H1 (cell line): ENCODE measurements around the gene POFUT2. TPM values are rescaled to one million over a fixed set of nuclear protein-coding genes. Genes with fewer than 3 reads are reported as not detected.

Experiments
- ATF3 ChIP-seq: IDR thresholded peaks from 2 replicates; pipeline ENCODE4 v1.6.1; 2011; ENCODE audit warnings: low read depth, mild to moderate bottlenecking, low read length; ENCODE audit not compliant: insufficient read depth
- JUND ChIP-seq: IDR thresholded peaks from 2 replicates; pipeline ENCODE4 v1.6.1; 2011; ENCODE audit warnings: mild to moderate bottlenecking, improper control_type of control experiment, low read length
- TAF7 ChIP-seq: optimal IDR thresholded peaks from 2 replicates; pipeline ENCODE3; 2011; ENCODE audit warnings: low read depth, mild to moderate bottlenecking, inconsistent platforms, low read length, moderate library complexity, borderline replicate concordance
- polyA plus RNA-seq, 7 experiments: library from polyadenylated mRNA; depleted of rRNA in 3 of 7; stranded (reverse) in 5 of 7; unstranded in 2 of 7; fragments of >200 nt in 5 of 7; fragments of 200-250 nt in 2 of 7; gene quantifications; 1 replicate in 5 of 7; 2 replicates in 1 of 7; 4 replicates in 1 of 7; pipeline versions ENCODE4 v1.2.1 to v1.2.3, GENCODE V29; 2011 to 2013; ENCODE audit warnings: missing spikeins in 2 of 7, mixed read lengths in 2 of 7
- total RNA-seq: library from RNA; stranded (reverse); fragmentation: NEBNext Ultra II Directional; extraction: Animal tissue kit (Norgen Biotek cat#: 25700); gene quantifications from 2 replicates; pipeline ENCODE4 v1.2.1, GENCODE V29; 2021
- TF ChIP-seq, protein P1 (sequence below): fragments of 300-600 bp; sonication (generic); IDR thresholded peaks from 2 replicates; pipeline ENCODE4 v1.7.1; 2012; ENCODE audit warnings: low read length, moderate library complexity, mild to moderate bottlenecking, inconsistent platforms; ENCODE audit not compliant: insufficient replicate concordance

POFUT2 gene
- total and polyA plus RNA-seq, 2 of the 8 experiments (the other 6 are each of a cell fraction or from before 2014, with no cell fraction given): 13.7 to 32.1 TPM

DNA sequence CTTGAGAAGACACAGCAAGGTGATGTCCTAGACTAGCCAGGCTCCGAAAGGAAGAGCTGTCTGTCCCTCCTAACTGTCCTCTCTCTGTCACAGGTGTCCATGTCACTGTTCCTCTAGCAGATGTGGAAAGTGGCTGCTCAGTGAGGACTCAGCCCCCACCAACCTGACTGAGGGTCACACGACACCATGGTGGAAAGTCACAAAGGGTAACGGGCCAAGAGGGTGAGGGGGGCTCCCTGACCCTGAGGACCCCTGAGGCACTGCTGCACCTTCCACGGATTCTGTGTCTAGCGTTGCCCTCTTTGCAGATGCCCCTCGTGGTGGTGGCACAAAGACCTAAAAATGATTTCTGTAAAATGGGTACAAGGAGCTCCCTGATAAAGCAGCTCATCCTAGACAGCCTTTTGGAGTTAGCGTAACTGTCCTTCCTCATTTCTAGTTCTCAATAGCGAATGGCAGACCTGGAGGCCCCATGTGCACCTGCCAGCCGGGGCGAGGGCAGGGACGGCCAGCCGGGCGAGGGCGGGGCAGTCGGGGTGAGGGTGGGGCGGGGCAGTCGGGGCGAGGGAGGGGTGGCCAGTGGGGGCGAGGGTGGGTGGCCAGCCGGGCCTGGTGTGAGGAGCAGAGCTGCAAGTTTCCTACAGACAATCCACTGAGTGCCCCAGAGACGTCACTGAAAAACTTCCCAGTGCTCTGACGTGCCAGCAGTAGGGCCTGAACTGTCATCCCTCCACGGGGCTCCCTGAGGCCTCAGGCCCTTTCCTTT lies 23.4 kb downstream of the POFUT2 start (continued):
- TF ChIP-seq, protein P1, sequence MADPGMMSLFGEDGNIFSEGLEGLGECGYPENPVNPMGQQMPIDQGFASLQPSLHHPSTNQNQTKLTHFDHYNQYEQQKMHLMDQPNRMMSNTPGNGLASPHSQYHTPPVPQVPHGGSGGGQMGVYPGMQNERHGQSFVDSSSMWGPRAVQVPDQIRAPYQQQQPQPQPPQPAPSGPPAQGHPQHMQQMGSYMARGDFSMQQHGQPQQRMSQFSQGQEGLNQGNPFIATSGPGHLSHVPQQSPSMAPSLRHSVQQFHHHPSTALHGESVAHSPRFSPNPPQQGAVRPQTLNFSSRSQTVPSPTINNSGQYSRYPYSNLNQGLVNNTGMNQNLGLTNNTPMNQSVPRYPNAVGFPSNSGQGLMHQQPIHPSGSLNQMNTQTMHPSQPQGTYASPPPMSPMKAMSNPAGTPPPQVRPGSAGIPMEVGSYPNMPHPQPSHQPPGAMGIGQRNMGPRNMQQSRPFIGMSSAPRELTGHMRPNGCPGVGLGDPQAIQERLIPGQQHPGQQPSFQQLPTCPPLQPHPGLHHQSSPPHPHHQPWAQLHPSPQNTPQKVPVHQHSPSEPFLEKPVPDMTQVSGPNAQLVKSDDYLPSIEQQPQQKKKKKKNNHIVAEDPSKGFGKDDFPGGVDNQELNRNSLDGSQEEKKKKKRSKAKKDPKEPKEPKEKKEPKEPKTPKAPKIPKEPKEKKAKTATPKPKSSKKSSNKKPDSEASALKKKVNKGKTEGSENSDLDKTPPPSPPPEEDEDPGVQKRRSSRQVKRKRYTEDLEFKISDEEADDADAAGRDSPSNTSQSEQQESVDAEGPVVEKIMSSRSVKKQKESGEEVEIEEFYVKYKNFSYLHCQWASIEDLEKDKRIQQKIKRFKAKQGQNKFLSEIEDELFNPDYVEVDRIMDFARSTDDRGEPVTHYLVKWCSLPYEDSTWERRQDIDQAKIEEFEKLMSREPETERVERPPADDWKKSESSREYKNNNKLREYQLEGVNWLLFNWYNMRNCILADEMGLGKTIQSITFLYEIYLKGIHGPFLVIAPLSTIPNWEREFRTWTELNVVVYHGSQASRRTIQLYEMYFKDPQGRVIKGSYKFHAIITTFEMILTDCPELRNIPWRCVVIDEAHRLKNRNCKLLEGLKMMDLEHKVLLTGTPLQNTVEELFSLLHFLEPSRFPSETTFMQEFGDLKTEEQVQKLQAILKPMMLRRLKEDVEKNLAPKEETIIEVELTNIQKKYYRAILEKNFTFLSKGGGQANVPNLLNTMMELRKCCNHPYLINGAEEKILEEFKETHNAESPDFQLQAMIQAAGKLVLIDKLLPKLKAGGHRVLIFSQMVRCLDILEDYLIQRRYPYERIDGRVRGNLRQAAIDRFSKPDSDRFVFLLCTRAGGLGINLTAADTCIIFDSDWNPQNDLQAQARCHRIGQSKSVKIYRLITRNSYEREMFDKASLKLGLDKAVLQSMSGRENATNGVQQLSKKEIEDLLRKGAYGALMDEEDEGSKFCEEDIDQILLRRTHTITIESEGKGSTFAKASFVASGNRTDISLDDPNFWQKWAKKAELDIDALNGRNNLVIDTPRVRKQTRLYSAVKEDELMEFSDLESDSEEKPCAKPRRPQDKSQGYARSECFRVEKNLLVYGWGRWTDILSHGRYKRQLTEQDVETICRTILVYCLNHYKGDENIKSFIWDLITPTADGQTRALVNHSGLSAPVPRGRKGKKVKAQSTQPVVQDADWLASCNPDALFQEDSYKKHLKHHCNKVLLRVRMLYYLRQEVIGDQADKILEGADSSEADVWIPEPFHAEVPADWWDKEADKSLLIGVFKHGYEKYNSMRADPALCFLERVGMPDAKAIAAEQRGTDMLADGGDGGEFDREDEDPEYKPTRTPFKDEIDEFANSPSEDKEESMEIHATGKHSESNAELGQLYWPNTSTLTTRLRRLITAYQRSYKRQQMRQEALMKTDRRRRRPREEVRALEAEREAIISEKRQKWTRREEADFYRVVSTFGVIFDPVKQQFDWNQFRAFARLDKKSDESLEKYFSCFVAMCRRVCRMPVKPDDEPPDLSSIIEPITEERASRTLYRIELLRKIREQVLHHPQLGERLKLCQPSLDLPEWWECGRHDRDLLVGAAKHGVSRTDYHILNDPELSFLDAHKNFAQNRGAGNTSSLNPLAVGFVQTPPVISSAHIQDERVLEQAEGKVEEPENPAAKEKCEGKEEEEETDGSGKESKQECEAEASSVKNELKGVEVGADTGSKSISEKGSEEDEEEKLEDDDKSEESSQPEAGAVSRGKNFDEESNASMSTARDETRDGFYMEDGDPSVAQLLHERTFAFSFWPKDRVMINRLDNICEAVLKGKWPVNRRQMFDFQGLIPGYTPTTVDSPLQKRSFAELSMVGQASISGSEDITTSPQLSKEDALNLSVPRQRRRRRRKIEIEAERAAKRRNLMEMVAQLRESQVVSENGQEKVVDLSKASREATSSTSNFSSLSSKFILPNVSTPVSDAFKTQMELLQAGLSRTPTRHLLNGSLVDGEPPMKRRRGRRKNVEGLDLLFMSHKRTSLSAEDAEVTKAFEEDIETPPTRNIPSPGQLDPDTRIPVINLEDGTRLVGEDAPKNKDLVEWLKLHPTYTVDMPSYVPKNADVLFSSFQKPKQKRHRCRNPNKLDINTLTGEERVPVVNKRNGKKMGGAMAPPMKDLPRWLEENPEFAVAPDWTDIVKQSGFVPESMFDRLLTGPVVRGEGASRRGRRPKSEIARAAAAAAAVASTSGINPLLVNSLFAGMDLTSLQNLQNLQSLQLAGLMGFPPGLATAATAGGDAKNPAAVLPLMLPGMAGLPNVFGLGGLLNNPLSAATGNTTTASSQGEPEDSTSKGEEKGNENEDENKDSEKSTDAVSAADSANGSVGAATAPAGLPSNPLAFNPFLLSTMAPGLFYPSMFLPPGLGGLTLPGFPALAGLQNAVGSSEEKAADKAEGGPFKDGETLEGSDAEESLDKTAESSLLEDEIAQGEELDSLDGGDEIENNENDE: no peak
- no peak for TF ChIP-seq ATF3
- no peak for TF ChIP-seq JUND
- no peak for TF ChIP-seq TAF7
